ENCODE data around the gene GCG. TPM values are rescaled to one million over a fixed set of nuclear protein-coding genes. Genes with fewer than 3 reads are reported as not detected.

The GCG gene
- total RNA-seq, 2 donors from 2014 or later = not detected

DNA sequence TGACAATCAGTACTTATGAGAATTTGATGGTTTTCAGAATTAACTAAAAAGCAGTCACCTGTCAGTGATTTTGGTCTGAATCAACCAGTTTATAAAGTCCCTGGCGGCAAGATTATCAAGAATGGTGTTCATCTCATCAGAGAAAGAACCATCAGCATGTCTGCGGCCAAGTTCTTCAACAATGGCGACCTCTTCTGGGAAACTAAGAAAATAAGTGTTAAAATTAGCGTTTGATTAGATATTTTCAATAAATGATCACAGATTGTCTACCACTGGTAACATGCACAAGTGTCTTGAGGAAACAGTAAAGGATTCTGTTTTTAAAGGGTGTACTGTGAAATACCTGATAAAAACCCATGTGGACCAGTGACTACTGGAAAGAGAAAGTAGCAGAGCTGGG is 8.1 kb downstream of the GCG start:
- Histone ChIP-seq H3K4me1 (ENCODE audit: control insufficient read depth in 1 of 2, low read depth in 2 of 2) (no peaks in the 10 kb centered on the region), H3K36me3 (no peaks in the 10 kb centered on the region), H3K4me3 (no peak overlapping the region), H3K27ac (no peak overlapping the region), H3K27me3 (replicated peaks; ENCODE audit: insufficient read depth) (no peaks in the 10 kb centered on the region), H3K9me3 (no peaks in the 10 kb centered on the region)
- no peak for ATAC-seq (ENCODE audit: insufficient number of reproducible peaks, low FRiP score, low read depth)
- TF ChIP-seq, protein P1, sequence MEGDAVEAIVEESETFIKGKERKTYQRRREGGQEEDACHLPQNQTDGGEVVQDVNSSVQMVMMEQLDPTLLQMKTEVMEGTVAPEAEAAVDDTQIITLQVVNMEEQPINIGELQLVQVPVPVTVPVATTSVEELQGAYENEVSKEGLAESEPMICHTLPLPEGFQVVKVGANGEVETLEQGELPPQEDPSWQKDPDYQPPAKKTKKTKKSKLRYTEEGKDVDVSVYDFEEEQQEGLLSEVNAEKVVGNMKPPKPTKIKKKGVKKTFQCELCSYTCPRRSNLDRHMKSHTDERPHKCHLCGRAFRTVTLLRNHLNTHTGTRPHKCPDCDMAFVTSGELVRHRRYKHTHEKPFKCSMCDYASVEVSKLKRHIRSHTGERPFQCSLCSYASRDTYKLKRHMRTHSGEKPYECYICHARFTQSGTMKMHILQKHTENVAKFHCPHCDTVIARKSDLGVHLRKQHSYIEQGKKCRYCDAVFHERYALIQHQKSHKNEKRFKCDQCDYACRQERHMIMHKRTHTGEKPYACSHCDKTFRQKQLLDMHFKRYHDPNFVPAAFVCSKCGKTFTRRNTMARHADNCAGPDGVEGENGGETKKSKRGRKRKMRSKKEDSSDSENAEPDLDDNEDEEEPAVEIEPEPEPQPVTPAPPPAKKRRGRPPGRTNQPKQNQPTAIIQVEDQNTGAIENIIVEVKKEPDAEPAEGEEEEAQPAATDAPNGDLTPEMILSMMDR (IDR thresholded peaks at IDR 0.05) = no peak
- no peak for DNase-seq (ENCODE audit: low spot score)

DNA sequence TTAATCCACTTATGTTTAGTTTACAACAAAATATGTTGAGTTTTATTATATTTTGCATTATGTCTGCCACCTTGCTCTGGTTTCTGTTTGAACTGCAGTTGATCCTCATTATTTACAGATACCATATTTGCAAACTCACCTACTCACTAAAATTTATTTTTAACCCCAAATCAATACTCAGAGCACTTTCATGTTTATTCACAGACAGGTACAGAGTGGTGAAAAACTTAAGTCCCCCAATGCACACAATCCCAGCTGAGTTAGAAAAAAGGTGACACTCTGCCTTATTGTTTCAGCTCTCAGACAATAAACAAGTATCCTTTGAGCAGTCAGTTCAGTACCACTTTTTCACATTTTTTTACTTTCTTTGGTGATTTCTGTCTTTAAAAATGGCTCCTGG is 13.7 kb downstream of the GCG start:
- Histone ChIP-seq H3K36me3 (no peaks in the 10 kb centered on the region), H3K4me1 (ENCODE audit: control insufficient read depth in 1 of 2, low read depth in 2 of 2) (no peaks in the 10 kb centered on the region), H3K9me3 (no peaks in the 10 kb centered on the region), H3K4me3 (no peak overlapping the region), H3K27me3 (replicated peaks; ENCODE audit: insufficient read depth) (no peaks in the 10 kb centered on the region), H3K27ac (no peak overlapping the region)
- TF ChIP-seq, protein P1 (IDR thresholded peaks at IDR 0.05) = no peak
- no peak for DNase-seq (ENCODE audit: low spot score)
- no peak for ATAC-seq (ENCODE audit: insufficient number of reproducible peaks, low FRiP score, low read depth)

DNA sequence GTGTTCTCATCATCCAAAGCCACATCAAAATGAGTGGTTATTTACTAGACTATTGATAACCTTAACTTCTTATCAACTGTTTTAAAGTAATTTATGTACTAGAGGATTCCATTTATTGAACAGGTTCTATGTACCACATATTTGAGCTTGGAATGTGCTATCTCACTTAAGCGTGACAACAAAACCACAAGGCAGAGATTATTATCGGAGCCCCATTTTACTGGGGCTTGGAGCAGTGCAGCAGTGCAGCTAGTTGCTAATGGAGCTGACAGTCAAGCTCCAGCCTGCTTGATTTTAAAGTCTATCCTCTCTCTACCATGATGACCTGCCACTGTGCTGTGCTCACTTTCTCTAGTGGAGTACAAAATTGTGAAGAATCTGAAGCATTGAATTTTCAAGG is 24.6 kb downstream of the GCG start:
- Histone ChIP-seq H3K27me3 (replicated peaks; ENCODE audit: insufficient read depth) (no peaks in the 10 kb centered on the region), H3K27ac (no peak overlapping the region), H3K4me3 (no peak overlapping the region), H3K9me3 (peaks cover 3% of the 10 kb centered on the region), H3K36me3 (no peaks in the 10 kb centered on the region), H3K4me1 (ENCODE audit: control insufficient read depth in 1 of 2, low read depth in 2 of 2) (no peaks in the 10 kb centered on the region)
- DNase-seq (ENCODE audit: low spot score) (no peak), ATAC-seq (ENCODE audit: insufficient number of reproducible peaks, low FRiP score, low read depth) (no peak)
- TF ChIP-seq, protein P1 (IDR thresholded peaks at IDR 0.05) = no peak

DNA sequence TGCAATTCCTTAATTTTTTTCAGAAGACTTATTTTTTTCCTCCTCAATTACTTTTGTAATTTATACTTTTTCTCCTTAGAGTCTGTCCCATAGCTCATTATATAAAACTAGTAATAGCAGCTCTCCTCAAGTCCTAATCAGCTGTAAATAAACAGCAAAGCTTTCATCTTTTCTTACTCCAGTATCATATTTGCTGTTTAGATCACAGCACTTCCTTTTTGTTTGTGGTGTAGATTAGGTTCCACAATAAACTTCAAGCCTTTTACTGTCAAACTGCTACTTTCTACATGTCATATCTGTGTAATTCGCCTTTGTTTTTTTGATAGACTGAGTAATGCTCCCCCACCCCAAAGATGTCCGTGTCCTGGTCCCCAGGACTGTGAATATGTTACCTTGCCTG is 25.5 kb downstream of the GCG start:
- H3K4me3 ChIP-seq = no peak overlapping the region
- ATAC-seq (ENCODE audit: insufficient number of reproducible peaks, low FRiP score, low read depth) (no peak), DNase-seq (ENCODE audit: low spot score) (no peak)
- peaks cover 3% of the 10 kb centered on the region for H3K9me3 ChIP-seq
- TF ChIP-seq, protein P1 (IDR thresholded peaks at IDR 0.05) = no peak
- no peaks in the 10 kb centered on the region for H3K36me3 ChIP-seq
- H3K27ac ChIP-seq = no peak overlapping the region
- no peaks in the 10 kb centered on the region for H3K27me3 ChIP-seq (replicated peaks; ENCODE audit: insufficient read depth)
- H3K4me1 ChIP-seq (ENCODE audit: control insufficient read depth in 1 of 2, low read depth in 2 of 2) = no peaks in the 10 kb centered on the region

DNA sequence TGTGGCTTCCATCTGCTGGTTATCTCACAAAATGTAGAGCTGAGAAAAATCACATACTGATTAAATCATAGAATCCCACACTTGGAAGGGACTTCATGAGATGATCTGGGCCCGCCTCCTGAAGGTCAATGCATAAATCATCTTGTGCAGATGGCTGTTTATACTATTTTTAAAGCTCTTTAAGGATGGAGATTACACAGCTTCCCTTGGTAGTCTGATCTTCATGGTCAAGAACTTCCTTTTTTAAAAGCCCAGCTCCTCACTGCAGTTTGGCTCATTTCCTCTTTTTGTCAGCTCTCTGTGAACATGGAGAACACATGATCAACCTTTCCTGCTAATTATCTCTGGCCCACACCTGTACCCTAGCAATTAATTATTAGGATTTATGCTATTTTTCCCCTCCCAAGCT is 25.9 kb downstream of the GCG start:
- DNase-seq (ENCODE audit: low spot score) (no peak), ATAC-seq (ENCODE audit: insufficient number of reproducible peaks, low FRiP score, low read depth) (no peak)
- peaks cover 3% of the 10 kb centered on the region for H3K9me3 ChIP-seq

More for the DNA sequence above, 25.9 kb downstream of the GCG start:
- Histone ChIP-seq H3K4me3 (no peak overlapping the region), H3K27me3 (replicated peaks; ENCODE audit: insufficient read depth) (no peaks in the 10 kb centered on the region), H3K4me1 (ENCODE audit: control insufficient read depth in 1 of 2, low read depth in 2 of 2) (no peaks in the 10 kb centered on the region), H3K27ac (no peak overlapping the region), H3K36me3 (no peaks in the 10 kb centered on the region)
- TF ChIP-seq, protein P1 (IDR thresholded peaks at IDR 0.05) = no peak

Measured in thoracic aorta (tissue), 2 donors.